D721Med (cell line): ENCODE results near the gene CHST15.

Experiments
- DNase-seq: peaks from one replicate; pipeline ENCODE4 v3.0.0; 2011; ENCODE audit warnings: low spot score; ENCODE audit not compliant: insufficient read length
- FAIRE-seq: peaks from 2 replicates; lab custom pipeline; 2011; peaks lifted over from hg19 to GRCh38; lab: Jason Lieb, UNC
- TF ChIP-seq, protein P1 (sequence below): IDR thresholded peaks from 2 replicates; pipeline ENCODE4 v1.5.1; 2012; ENCODE audit warnings: mild to moderate bottlenecking, control low read depth; ENCODE audit not compliant: insufficient read depth; ENCODE audit errors: missing control alignments

The CHST15 gene

DNA sequence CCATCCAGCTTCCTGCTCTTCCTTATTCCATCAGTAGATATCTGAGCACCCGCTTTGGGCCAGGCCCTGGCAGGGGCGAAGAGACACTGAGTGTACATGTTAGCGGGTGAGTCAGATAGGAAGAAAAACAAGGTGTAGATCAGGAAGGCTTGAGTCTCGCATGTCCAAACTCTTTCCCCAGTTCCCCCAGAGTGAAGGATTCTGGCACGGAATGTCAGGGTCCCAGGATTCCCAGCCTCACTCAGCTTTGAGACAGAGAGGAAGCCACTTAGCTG is 24.1 kb upstream of the CHST15 start:
- TF ChIP-seq, protein P1, sequence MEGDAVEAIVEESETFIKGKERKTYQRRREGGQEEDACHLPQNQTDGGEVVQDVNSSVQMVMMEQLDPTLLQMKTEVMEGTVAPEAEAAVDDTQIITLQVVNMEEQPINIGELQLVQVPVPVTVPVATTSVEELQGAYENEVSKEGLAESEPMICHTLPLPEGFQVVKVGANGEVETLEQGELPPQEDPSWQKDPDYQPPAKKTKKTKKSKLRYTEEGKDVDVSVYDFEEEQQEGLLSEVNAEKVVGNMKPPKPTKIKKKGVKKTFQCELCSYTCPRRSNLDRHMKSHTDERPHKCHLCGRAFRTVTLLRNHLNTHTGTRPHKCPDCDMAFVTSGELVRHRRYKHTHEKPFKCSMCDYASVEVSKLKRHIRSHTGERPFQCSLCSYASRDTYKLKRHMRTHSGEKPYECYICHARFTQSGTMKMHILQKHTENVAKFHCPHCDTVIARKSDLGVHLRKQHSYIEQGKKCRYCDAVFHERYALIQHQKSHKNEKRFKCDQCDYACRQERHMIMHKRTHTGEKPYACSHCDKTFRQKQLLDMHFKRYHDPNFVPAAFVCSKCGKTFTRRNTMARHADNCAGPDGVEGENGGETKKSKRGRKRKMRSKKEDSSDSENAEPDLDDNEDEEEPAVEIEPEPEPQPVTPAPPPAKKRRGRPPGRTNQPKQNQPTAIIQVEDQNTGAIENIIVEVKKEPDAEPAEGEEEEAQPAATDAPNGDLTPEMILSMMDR = no peak
- FAIRE-seq = no peak

DNA sequence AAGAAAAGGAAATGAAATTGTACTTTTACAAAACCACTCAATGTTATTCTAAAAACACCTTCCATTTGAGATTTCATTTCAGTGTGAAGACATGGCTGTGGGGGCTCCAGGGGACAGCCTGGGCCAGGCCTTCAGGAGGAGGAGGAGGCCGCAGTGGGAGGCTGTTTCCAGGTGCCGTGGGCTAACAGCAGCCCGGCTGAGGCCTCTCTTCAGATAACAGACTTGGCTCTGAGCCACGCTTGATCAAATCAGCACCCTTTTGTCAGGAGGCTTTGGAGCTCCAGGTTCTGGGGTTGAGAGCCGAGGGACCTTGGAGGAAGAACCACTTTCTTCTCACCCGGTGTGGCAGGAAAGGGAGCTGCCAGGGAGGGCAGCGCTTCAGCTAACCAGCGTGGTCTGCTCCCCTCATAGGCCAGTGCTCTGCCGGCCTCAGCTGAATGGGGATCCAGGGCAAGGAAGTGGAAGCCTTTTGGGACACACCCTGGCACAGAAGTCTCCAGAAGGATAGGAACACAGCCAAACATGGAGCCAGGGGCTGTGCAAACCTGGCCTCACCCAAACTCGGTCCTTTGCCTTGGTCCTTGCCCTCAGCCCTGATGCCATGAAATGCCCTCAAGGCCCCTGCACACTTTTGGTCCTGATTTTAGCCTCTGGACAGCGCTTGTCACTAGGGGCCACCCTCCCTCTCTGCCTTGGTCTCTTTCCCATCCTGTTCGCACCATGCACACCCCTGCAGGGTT is 23.5 kb upstream of the CHST15 start:
- TF ChIP-seq, protein P1 = no peak
- no peak for FAIRE-seq
- no peak for DNase-seq

More for the DNA sequence above, 24.1 kb upstream of the CHST15 start:
- DNase-seq = no peak

DNA sequence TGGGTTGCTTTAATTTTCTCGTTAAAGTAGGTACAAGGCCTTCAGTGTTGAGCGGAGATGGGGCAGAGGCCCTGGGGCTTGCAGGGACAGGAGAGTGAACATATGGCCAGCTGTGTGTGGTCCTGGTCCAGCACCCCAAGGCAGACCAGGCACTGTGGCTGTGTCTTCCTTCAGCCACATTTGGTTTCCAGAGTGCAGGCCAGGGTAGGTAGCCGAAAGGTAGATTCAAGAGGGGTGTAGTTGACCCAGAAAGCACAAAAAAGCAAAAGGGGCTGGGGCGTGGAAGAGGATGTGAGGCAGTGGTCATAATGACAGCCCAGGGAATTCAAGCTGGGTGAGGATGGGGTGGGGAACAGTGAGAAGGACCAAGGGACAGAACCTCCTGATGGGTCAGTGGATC is 21.3 kb upstream of the CHST15 start:
- DNase-seq (no peak), FAIRE-seq (no peak)
- TF ChIP-seq, protein P1 = no peak

DNA sequence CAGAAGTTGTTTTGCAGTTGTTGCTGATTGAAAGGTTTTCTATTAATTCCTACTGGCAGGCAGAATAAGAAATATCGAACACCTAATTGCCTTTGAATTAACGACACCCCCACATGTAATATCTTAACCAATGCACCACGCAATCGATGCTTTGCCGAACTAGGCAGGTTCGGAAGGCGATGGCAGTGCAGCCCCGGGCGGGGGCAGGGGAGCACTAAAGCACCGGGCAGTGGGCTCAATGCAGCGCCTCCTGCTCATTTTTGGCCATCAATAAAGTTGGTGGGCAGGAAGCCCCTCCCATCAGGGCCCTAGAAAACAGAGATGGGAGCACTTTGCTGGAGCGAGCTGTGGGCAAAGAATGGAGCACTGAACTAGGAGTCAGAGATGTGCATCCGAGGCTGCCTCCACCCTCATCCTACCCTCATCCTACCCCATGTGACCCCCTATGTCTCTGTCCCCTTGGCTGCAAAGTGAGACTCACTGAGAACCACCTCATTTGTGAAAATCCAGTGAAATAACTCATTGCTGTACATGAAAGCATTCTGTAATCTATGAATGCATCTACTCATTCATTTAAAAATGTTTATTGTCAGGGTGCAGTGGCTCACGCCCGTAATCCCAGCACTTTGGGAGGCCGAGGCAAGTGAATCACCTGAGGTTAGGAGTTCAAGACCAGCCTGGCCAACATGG is 19.6 kb upstream of the CHST15 start:
- DNase-seq (no peak), FAIRE-seq (no peak)
- TF ChIP-seq, protein P1 = no peak

DNA sequence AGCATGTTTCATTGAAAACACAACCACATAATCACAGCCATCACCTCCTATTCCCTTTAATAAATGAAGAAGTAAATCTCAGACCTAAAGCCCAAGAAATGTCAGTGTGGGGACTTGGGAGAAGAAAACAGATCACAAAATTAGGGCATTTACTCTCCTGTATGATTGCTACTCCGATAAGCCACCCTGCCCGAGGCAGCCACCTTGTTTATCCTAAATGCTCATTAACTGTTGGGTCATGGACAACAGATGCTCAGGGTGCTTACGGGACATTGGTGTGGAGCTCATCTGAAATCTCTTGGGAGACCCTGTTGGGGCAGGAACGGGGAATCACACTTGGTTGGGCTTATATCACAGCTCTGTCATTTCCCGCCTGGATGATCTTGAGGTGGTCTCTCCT is 17.5 kb upstream of the CHST15 start:
- FAIRE-seq (no peak), DNase-seq (no peak)
- TF ChIP-seq, protein P1 = no peak

DNA sequence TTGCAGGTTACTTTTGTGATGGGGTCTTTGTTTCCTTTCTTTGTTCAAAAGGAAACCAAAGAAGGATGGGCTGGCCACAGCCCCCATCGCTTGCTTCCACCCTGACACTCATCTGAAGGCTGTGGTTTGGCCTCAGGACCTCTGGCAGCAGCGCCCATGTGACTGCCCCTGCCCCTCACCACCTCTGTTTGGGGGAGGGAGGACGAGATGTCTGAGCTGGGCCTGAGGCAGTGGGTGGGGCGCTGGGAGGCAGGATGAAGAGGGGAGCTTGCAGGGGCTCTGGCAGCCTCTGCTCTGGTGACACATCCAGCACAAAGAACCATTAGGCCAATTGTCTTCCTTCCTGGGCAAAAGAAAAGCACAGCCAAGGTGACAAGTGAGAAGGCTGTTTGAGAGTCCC is 15.9 kb upstream of the CHST15 start:
- FAIRE-seq (no peak), DNase-seq (no peak)

More for the DNA sequence above, 15.9 kb upstream of the CHST15 start:
- TF ChIP-seq, protein P1 = no peak
